PC-3 (cell line): Measurements from ENCODE around the gene NR1H2. TPM values are rescaled to one million over a fixed set of nuclear protein-coding genes. Genes with fewer than 3 reads are reported as not detected.

Source experiments
- ATAC-seq: fragments of 200-7000 bp; cut with Tn5 transposase; 2 replicates; pipeline ENCODE4 v1.9.1; 2020; ENCODE audit warnings: mild to moderate bottlenecking, moderate library complexity
- BruUV-seq: library from RNA; stranded (reverse); fragments of 400-500 nt; replicated peaks from 2 replicates; lab custom pipeline; 2021; lab: Mats Ljungman, UMichigan
- CTCF ChIA-PET: fragments of 300-600 bp; sonication (Branson Sonifier 250); formaldehyde crosslinking; loops from one replicate; lab custom pipeline; 2022; ENCODE audit warnings: antibody characterized with exemption; lab: Charles Lee
- POLR2A ChIA-PET: fragments of 300-600 bp; sonication (Branson Sonifier 250); formaldehyde crosslinking; loops from one replicate; lab custom pipeline; 2022; ENCODE audit warnings: antibody characterized with exemption; ENCODE audit not compliant: unreplicated experiment; lab: Charles Lee
- DNase-seq: peaks from one replicate; pipeline ENCODE4 v3.0.0-alpha.2; 2015
- H2AFZ ChIP-seq: fragments of 300-600 bp; sonication (generic); 2 replicates; pipeline ENCODE4 v1.6.0; 2016; ENCODE audit warnings: antibody characterized with exemption, low read length
- H3F3A ChIP-seq: fragments of 300-600 bp; sonication (generic); one replicate; pipeline ENCODE4 v1.6.0; 2017; ENCODE audit warnings: antibody characterized with exemption, low read length, control low read depth, mild to moderate bottlenecking; ENCODE audit not compliant: unreplicated experiment
- H3K27ac ChIP-seq: fragments of 300-600 bp; sonication (generic); 2 replicates; pipeline ENCODE4 v1.5.1; 2016; ENCODE audit warnings: mild to moderate bottlenecking, low read length
- H3K27me3 ChIP-seq: fragments of 300-600 bp; sonication (generic); 2 replicates; pipeline ENCODE4 v1.6.1; 2016; ENCODE audit warnings: low read length, mixed read lengths
- H3K36me3 ChIP-seq: fragments of 300-600 bp; sonication (generic); 2 replicates; pipeline ENCODE4 v1.6.1; 2016; ENCODE audit warnings: low read depth, mixed run types, low read length, mixed read lengths
- H3K4me1 ChIP-seq: fragments of 300-600 bp; sonication (generic); 2 replicates; pipeline ENCODE4 v1.5.1; 2016; ENCODE audit warnings: low read length; ENCODE audit not compliant: insufficient read depth
- H3K4me2 ChIP-seq: fragments of 300-600 bp; sonication (generic); 2 replicates; pipeline ENCODE4 v1.6.0; 2016; ENCODE audit warnings: low read length
- H3K4me3 ChIP-seq: fragments of 300-600 bp; sonication (generic); 2 replicates; pipeline ENCODE4 v1.5.1; 2016; ENCODE audit warnings: mild to moderate bottlenecking, low read length, mixed read lengths
- H3K79me2 ChIP-seq: fragments of 300-600 bp; sonication (generic); 2 replicates; pipeline ENCODE4 v1.6.1; 2017; ENCODE audit warnings: low read length, mixed read lengths
- H3K9ac ChIP-seq: fragments of 300-600 bp; sonication (generic); 2 replicates; pipeline ENCODE4 v1.6.0; 2016; ENCODE audit warnings: mild to moderate bottlenecking, low read length
- H3K9me2 ChIP-seq: fragments of 300-600 bp; sonication (generic); replicated peaks from 2 replicates; pipeline ENCODE4 v1.6.1; 2016; ENCODE audit warnings: mixed run types, low read length, mixed read lengths
- H3K9me3 ChIP-seq: fragments of 300-600 bp; sonication (generic); 2 replicates; pipeline ENCODE4 v1.6.1; 2016; ENCODE audit warnings: low read length, mixed read lengths
- H4K20me1 ChIP-seq: fragments of 300-600 bp; sonication (generic); 2 replicates; pipeline ENCODE4 v1.6.1; 2016; ENCODE audit warnings: low read length, mixed read lengths
- CTCF ChIP-seq: fragments of 300-600 bp; sonication (generic); conservative IDR thresholded peaks from 2 replicates; pipeline ENCODE4 v1.5.1; 2017; ENCODE audit warnings: antibody characterized with exemption, low read depth, mild to moderate bottlenecking, low read length
- EZH2 ChIP-seq: fragments of 300-600 bp; sonication (generic); IDR thresholded peaks from one replicate; pipeline ENCODE4 v1.6.1; 2017; ENCODE audit warnings: antibody characterized with exemption, mild to moderate bottlenecking, low read length; ENCODE audit not compliant: unreplicated experiment
- EZH2phosphoT487 ChIP-seq: fragments of 300-600 bp; sonication (generic); IDR thresholded peaks from 2 replicates; pipeline ENCODE4 v1.6.1; 2018; ENCODE audit warnings: mild to moderate bottlenecking, antibody characterized with exemption, low read length, borderline replicate concordance
- intact Hi-C: fragments of 100-400 bp; cut with micrococcal nuclease; formaldehyde crosslinking; loops from 2 replicates; pipeline ENCODE4 v1.9.0; 2023
- total RNA-seq: library from RNA; depleted of rRNA; stranded (reverse); fragments of >200 nt; gene quantifications from 2 replicates; pipeline ENCODE4 v1.2.3, GENCODE V29; 2014

NR1H2 gene
- total RNA-seq, 1 experiment from 2014 or later = 130 TPM

- Histone ChIP-seq H3K27ac (no peak overlapping the region), H3K9me2 (no peaks in the 10 kb centered on the region), H3K4me3 (no peak overlapping the region), H3K4me1 (no peaks in the 10 kb centered on the region; the same call in 1 of the 2 replicates), H4K20me1 (no peaks in the 10 kb centered on the region), H3K9me3 (no peaks in the 10 kb centered on the region), H3K79me2 (no peaks in the 10 kb centered on the region), H3F3A (no peaks in the 10 kb centered on the region), H2AFZ (no peak overlapping the region), H3K4me2 (no peak overlapping the region), H3K9ac (no peak overlapping the region), H3K27me3 (no peaks in the 10 kb centered on the region), H3K36me3 (no peaks in the 10 kb centered on the region)
- ChIA-PET POLR2A (no interaction called here), CTCF (no interaction called here)
- intact Hi-C loops = no loop called here
- DNase-seq (no peak), ATAC-seq (no peak)
- no TSS peak for BruUV-seq
- TF ChIP-seq EZH2 = no peak
- no peak for TF ChIP-seq EZH2phosphoT487
- TF ChIP-seq CTCF = no peak
Measured at GRCh38 chr19:50361290-50362029, 14.8 kb upstream of the NR1H2 start.

- intact Hi-C loops = no loop called here
Measured at GRCh38 chr19:50362030-50362412, 14.2 kb upstream of the NR1H2 start.

More at GRCh38 chr19:50362030-50362412, 14.2 kb upstream of the NR1H2 start:
- Histone ChIP-seq H3K4me3 (no peak overlapping the region), H3K9ac (no peak overlapping the region), H3K9me3 (no peaks in the 10 kb centered on the region), H3K27ac (no peak overlapping the region), H3F3A (no peaks in the 10 kb centered on the region), H3K4me2 (no peak overlapping the region), H4K20me1 (no peaks in the 10 kb centered on the region), H3K79me2 (no peaks in the 10 kb centered on the region), H3K36me3 (no peaks in the 10 kb centered on the region), H3K9me2 (no peaks in the 10 kb centered on the region), H3K27me3 (no peaks in the 10 kb centered on the region), H2AFZ (no peak overlapping the region), H3K4me1 (no peaks in the 10 kb centered on the region; the same call in 1 of the 2 replicates)
- TF ChIP-seq EZH2 (no peak), CTCF (no peak), EZH2phosphoT487 (no peak)
- CTCF ChIA-PET = no interaction called here
- POLR2A ChIA-PET = no interaction called here
- ATAC-seq = no peak
- DNase-seq = no peak
- no TSS peak for BruUV-seq
